ENCODE measurements around the gene METTL25B. TPM values are rescaled to one million over a fixed set of nuclear protein-coding genes. Genes with fewer than 3 reads are reported as not detected.

The METTL25B gene
- total RNA-seq, 1 donor: 12.5 TPM

- TF ChIP-seq CTCF (IDR thresholded peaks at IDR 0.05; ENCODE audit: insufficient read depth, low read depth, low read length): no peak
- DNase-seq (ENCODE audit: low read depth): no peak
These were observed 16.1 kb downstream of the METTL25B start for GRCh38 chr1:156744344-156744743.

GRCh38 chr1:156744786-156745419 is 16.6 kb downstream of the METTL25B start:
- no peak for TF ChIP-seq CTCF (IDR thresholded peaks at IDR 0.05; ENCODE audit: insufficient read depth, low read depth, low read length)
- H3K4me3 ChIP-seq (ENCODE audit: low read depth, low read length): no peak overlapping the region
- DNase-seq (ENCODE audit: low read depth): no peak

More at GRCh38 chr1:156744344-156744743, 16.1 kb downstream of the METTL25B start:
- H3K4me3 ChIP-seq (ENCODE audit: low read depth, low read length): no peak overlapping the region

GRCh38 chr1:156745881-156746280 is 17.6 kb downstream of the METTL25B start:
- no peak for TF ChIP-seq CTCF (IDR thresholded peaks at IDR 0.05; ENCODE audit: insufficient read depth, low read depth, low read length)
- H3K4me3 ChIP-seq (ENCODE audit: low read depth, low read length): no peak overlapping the region
- DNase-seq (ENCODE audit: low read depth): no peak

- DNase-seq (ENCODE audit: low read depth): no peak
- TF ChIP-seq CTCF (IDR thresholded peaks at IDR 0.05; ENCODE audit: insufficient read depth, low read depth, low read length): no peak
- peak overlapping the region; percentile 87 for H3K4me3 ChIP-seq (ENCODE audit: low read depth, low read length)
These were observed 18.1 kb downstream of the METTL25B start for GRCh38 chr1:156746406-156746727.

- peak; percentile 26 for TF ChIP-seq CTCF (IDR thresholded peaks at IDR 0.05; ENCODE audit: insufficient read depth, low read depth, low read length)
- peak; percentile 93 for DNase-seq (ENCODE audit: low read depth)
- peak overlapping the region; percentile 87 for H3K4me3 ChIP-seq (ENCODE audit: low read depth, low read length)
These were observed 18.7 kb downstream of the METTL25B start for GRCh38 chr1:156746728-156747631.

- no peak for DNase-seq (ENCODE audit: low read depth)
- peak overlapping the region; percentile 87 for H3K4me3 ChIP-seq (ENCODE audit: low read depth, low read length)
- TF ChIP-seq CTCF (IDR thresholded peaks at IDR 0.05; ENCODE audit: insufficient read depth, low read depth, low read length): no peak
These were observed 19.7 kb downstream of the METTL25B start for GRCh38 chr1:156747742-156748669.

All from fibroblast of villous mesenchyme (primary cell).